B cell (primary cell): ENCODE measurements around the gene ANKRD9. TPM values are rescaled to one million over a fixed set of nuclear protein-coding genes. Genes with fewer than 3 reads are reported as not detected.

Experiments
- ATAC-seq: fragments of 200-7000 bp; cut with Tn5 transposase; one replicate; pipeline ENCODE4 v1.10.0; 2021; ENCODE audit warnings: low read depth, mild to moderate bottlenecking, moderate number of reproducible peaks, moderate library complexity
- CTCF ChIA-PET: fragments of 350-600 bp; sonication (Branson Sonifier 250); formaldehyde crosslinking; loops from one replicate; lab custom pipeline; 2021; ENCODE audit warnings: antibody characterized with exemption, inconsistent platforms; lab: Charles Lee
- POLR2A ChIA-PET: fragments of 350-600 bp; sonication (Branson Sonifier 250); formaldehyde crosslinking; loops from one replicate; lab custom pipeline; 2021; ENCODE audit warnings: antibody characterized with exemption; lab: Charles Lee
- DNase-seq: peaks from one replicate; pipeline ENCODE4 v3.0.0; 2013
- H2AFZ ChIP-seq: 2 replicates; pipeline ENCODE4 v1.6.1; 2012; ENCODE audit warnings: mild to moderate bottlenecking, low read depth, low read length; ENCODE audit not compliant: insufficient read depth, poor library complexity, severe bottlenecking
- H3K27ac ChIP-seq, 2 donors: 1 replicate in 1 of 2; 2 replicates in 1 of 2; pipeline ENCODE4 v1.5.1; 2012 to 2013; ENCODE audit warnings: low read length in 2 of 2, mild to moderate bottlenecking in 2 of 2, moderate library complexity in 1 of 2
- H3K27me3 ChIP-seq, 4 experiments: fragments of 200-600 bp in 1 of 4; sonication (generic) in 1 of 4; replicated peaks in 1 of 4; 1 replicate in 2 of 4; 2 replicates in 2 of 4; pipeline versions ENCODE4 v1.6.1 to v1.7.0; 2013 to 2016; ENCODE audit warnings: low read length in 3 of 4, mild to moderate bottlenecking in 2 of 4, mixed read lengths in 1 of 4, moderate library complexity in 1 of 4; ENCODE audit not compliant: insufficient read depth in 4 of 4, control insufficient read depth in 3 of 4; ENCODE audit errors: control extremely low read depth in 1 of 4
- H3K36me3 ChIP-seq, 2 experiments: replicated peaks in 1 of 2; 1 replicate in 1 of 2; 2 replicates in 1 of 2; pipeline versions ENCODE4 v1.6.1 to v1.7.1; 2013; ENCODE audit warnings: low read length in 1 of 2; ENCODE audit not compliant: insufficient read depth in 2 of 2, control insufficient read depth in 1 of 2; ENCODE audit errors: control extremely low read depth in 1 of 2, extremely low read depth in 1 of 2
- H3K4me1 ChIP-seq, 2 donors: fragments of 200-600 bp in 1 of 2; sonication (generic) in 1 of 2; 1 replicate in 1 of 2; 2 replicates in 1 of 2; pipeline versions ENCODE4 v1.5.1 to v1.6.1; 2013 to 2017; ENCODE audit warnings: low read length in 2 of 2; ENCODE audit not compliant: control insufficient read depth in 2 of 2, insufficient read depth in 2 of 2
- H3K4me2 ChIP-seq: replicated peaks from 2 replicates; pipeline ENCODE3; 2012; ENCODE audit warnings: mild to moderate bottlenecking, low read depth, low read length; ENCODE audit not compliant: poor library complexity, severe bottlenecking
- H3K4me3 ChIP-seq, 5 experiments: fragments of 200-600 bp in 1 of 5; sonication (generic) in 1 of 5; 1 replicate in 3 of 5; 2 replicates in 2 of 5; pipeline versions ENCODE4 v1.5.1 to v1.7.0; 2011 to 2016; ENCODE audit warnings: low read length in 4 of 5, mild to moderate bottlenecking in 4 of 5, low read depth in 2 of 5, control low read depth in 1 of 5, moderate library complexity in 1 of 5; ENCODE audit not compliant: insufficient read depth in 1 of 5; ENCODE audit errors: control extremely low read depth in 1 of 5, extremely low read depth in 1 of 5
- H3K79me2 ChIP-seq: fragments of 200-600 bp; sonication (generic); one replicate; pipeline ENCODE4 v1.6.0; 2016; ENCODE audit warnings: low read length; ENCODE audit not compliant: control insufficient read depth, insufficient read depth
- H3K9ac ChIP-seq: fragments of 200-600 bp; sonication (generic); 2 replicates; pipeline ENCODE4 v1.6.1; 2017; ENCODE audit warnings: mild to moderate bottlenecking, low read length, moderate library complexity
- H3K9me3 ChIP-seq, 3 donors: one replicate each; pipeline versions ENCODE4 v1.6.1 to v1.7.1; 2013; ENCODE audit warnings: low read length in 2 of 3; ENCODE audit not compliant: control insufficient read depth in 2 of 3, insufficient read depth in 1 of 3; ENCODE audit errors: control extremely low read depth in 1 of 3
- H4K20me1 ChIP-seq: 2 replicates; pipeline ENCODE4 v1.6.0; 2012; ENCODE audit warnings: mild to moderate bottlenecking, low read length; ENCODE audit not compliant: insufficient read depth, control insufficient read depth, poor library complexity, severe bottlenecking
- H3K27ac Mint-ChIP-seq: one replicate; pipeline ENCODE4 v1.8.0; 2021; ENCODE audit warnings: mixed read lengths
- H3K27me3 Mint-ChIP-seq: one replicate; pipeline ENCODE4 v1.8.0; 2021; ENCODE audit warnings: mixed read lengths
- H3K4me1 Mint-ChIP-seq: one replicate; pipeline ENCODE4 v1.8.0; 2021; ENCODE audit warnings: mixed read lengths
- H3K4me3 Mint-ChIP-seq: one replicate; pipeline ENCODE4 v1.8.0; 2021; ENCODE audit warnings: mixed read lengths
- H3K9me3 Mint-ChIP-seq: one replicate; pipeline ENCODE4 v1.8.0; 2022; ENCODE audit warnings: mixed read lengths; ENCODE audit not compliant: insufficient read depth
- CTCF ChIP-seq: fragments of 200-600 bp; IDR thresholded peaks from one replicate; pipeline ENCODE4 v1.8.0; 2022; ENCODE audit warnings: antibody characterized with exemption, mild to moderate bottlenecking
- EZH2 ChIP-seq: IDR thresholded peaks from 2 replicates; pipeline ENCODE4 v1.6.1; 2012; ENCODE audit warnings: borderline replicate concordance, low read depth, mild to moderate bottlenecking, moderate library complexity, low read length; ENCODE audit not compliant: insufficient read depth, poor library complexity, severe bottlenecking
- WGBS: methylation state at CpG from one replicate; pipeline ENCODE4 v1.1.5; 2013; ENCODE audit warnings: missing lambda C conversion rate; ENCODE audit not compliant: insufficient coverage; 5-methylcytosine and 5-hydroxymethylcytosine counted together
- intact Hi-C: fragments of 100-400 bp; cut with micrococcal nuclease; formaldehyde crosslinking; loops from one replicate; pipeline ENCODE4 v1.10.0; 2022
- polyA plus RNA-seq: library from polyadenylated mRNA; depleted of rRNA; stranded (reverse); fragments of >200 nt; gene quantifications from 2 replicates; pipeline ENCODE4 v1.2.3, GENCODE V29; 2012
- total RNA-seq, 2 donors: library from RNA; stranded (reverse); fragments of 120-200 nt in 1 of 2; gene quantifications; 1 replicate in 1 of 2; 2 replicates in 1 of 2; pipeline versions ENCODE4 v1.2.3 to v1.2.4, GENCODE V29; 2013 to 2022

The ANKRD9 gene
- total and polyA plus RNA-seq, 2 donors (not counting 1 experiment from before 2014, with no cell fraction given), result 1.4 to 1.5 TPM

GRCh38 chr14:102554821-102555819 lies 45.5 kb upstream of the ANKRD9 start:
- peak; percentile 88 for ATAC-seq
- Histone ChIP-seq H3K4me3 (peak overlapping the region in 4 of 5 experiments; percentile 65 to 84 (median 74)), H2AFZ (peak overlapping the region; percentile 97), H3K79me2 (no peaks in the 10 kb centered on the region), H3K9ac (peak overlapping the region; percentile 93), H3K27me3 (peaks cover 0 to 3% (median 0%) of the 10 kb centered on the region in 4 experiments), H3K36me3 (no peaks in the 10 kb centered on the region), H4K20me1 (no peaks in the 10 kb centered on the region), H3K27ac (peak overlapping the region; percentile 80 to 86), H3K4me1 (peaks cover 7 to 20% of the 10 kb centered on the region in 2 donors), H3K4me2 (peak overlapping the region; percentile 80), H3K9me3 (no peaks in the 10 kb centered on the region)
- peak; percentile 76 for DNase-seq
- intact Hi-C loops, result loop anchor here (1.0 to 2.0 kb wide), 2 partner anchors 30 to 37 kb away; partner anchors contain the start of gene RCOR1
- TF ChIP-seq EZH2 (no peak), CTCF (no peak)
- H3K9me3 Mint-ChIP-seq, result no peaks in the 10 kb centered on the region
- POLR2A ChIA-PET, result interaction anchor here (0.7 kb wide), 1 partner anchor 55 kb away, joined by 4 read pairs; no protein-coding TSS in a partner anchor
- peaks cover 3% of the 10 kb centered on the region for H3K27me3 Mint-ChIP-seq
- peak overlapping the region; percentile 72 for H3K27ac Mint-ChIP-seq
- WGBS, result 9% methylated on average over 94 of the region's 94 CpGs
- H3K4me3 Mint-ChIP-seq, result peak overlapping the region; percentile 82
- CTCF ChIA-PET, result interaction anchor here (2.5 kb wide), 1 partner anchor 30 kb away, joined by 6 read pairs; no protein-coding TSS in a partner anchor
- peaks cover 5% of the 10 kb centered on the region for H3K4me1 Mint-ChIP-seq
